HFF-Myc (cell line): Measurements from ENCODE around the gene ING5.

ENCODE experiments used
- DNase-seq: peaks from one replicate; pipeline ENCODE4 v3.0.0-alpha.2; 2011; ENCODE audit warnings: low read depth; ENCODE audit errors: extremely low read depth
- H3K4me3 ChIP-seq: replicated peaks from 2 replicates; pipeline ENCODE4 v1.5.1; 2011; ENCODE audit warnings: low read depth, mild to moderate bottlenecking, control low read depth, low read length
- TF ChIP-seq, protein P1 (sequence below): IDR thresholded peaks from 2 replicates; pipeline ENCODE4 v1.5.1; 2012; ENCODE audit warnings: mild to moderate bottlenecking, low read depth, low read length, control low read depth; ENCODE audit errors: missing control alignments

Gene ING5

DNA sequence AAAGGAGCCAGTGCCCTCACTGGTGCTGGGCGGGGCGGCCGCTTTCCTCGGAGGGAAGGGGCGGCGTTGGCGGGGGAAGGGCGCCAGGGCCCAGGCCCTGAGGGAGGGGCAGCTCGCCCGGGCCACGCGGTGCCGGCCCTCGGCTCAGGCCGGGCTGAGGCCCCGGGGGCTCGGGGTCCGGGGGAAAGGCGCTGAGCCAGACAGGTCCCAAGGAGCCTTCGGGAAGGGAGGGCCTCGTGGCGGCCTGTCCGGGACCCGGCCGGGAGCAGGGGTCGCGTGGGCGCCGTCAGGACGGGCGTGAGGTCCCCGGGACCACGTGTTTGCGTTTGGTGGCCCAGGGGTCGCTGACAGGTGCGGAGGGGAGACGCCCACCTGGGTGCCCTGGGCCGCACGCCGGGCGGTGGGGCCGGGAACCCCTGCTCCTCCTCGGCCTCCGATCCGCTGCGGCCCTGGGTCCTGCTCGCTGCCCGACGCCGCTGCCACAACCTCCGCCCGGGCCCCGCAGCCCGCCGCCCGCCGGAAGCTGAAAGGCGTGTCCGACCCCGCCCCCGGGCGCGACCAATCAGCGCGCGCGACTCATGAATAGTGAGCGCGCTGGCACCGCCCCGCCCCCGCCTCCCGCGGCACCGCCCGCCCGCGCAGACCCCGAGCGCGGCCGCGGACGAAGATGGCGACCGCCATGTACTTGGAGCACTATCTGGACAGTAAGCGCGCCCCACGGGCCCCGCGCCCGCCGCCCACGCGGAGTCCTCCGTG, at the start of gene ING5:
ING5 (plus strand) TSS at position 641 of the 756 bp plus-strand sequence; CDS start at position 668, 27 bp downstream.
- no peak for DNase-seq
- peak within 1 kb of the TSS; percentile 56 for H3K4me3 ChIP-seq
- TF ChIP-seq, protein P1, sequence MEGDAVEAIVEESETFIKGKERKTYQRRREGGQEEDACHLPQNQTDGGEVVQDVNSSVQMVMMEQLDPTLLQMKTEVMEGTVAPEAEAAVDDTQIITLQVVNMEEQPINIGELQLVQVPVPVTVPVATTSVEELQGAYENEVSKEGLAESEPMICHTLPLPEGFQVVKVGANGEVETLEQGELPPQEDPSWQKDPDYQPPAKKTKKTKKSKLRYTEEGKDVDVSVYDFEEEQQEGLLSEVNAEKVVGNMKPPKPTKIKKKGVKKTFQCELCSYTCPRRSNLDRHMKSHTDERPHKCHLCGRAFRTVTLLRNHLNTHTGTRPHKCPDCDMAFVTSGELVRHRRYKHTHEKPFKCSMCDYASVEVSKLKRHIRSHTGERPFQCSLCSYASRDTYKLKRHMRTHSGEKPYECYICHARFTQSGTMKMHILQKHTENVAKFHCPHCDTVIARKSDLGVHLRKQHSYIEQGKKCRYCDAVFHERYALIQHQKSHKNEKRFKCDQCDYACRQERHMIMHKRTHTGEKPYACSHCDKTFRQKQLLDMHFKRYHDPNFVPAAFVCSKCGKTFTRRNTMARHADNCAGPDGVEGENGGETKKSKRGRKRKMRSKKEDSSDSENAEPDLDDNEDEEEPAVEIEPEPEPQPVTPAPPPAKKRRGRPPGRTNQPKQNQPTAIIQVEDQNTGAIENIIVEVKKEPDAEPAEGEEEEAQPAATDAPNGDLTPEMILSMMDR = no peak

DNA sequence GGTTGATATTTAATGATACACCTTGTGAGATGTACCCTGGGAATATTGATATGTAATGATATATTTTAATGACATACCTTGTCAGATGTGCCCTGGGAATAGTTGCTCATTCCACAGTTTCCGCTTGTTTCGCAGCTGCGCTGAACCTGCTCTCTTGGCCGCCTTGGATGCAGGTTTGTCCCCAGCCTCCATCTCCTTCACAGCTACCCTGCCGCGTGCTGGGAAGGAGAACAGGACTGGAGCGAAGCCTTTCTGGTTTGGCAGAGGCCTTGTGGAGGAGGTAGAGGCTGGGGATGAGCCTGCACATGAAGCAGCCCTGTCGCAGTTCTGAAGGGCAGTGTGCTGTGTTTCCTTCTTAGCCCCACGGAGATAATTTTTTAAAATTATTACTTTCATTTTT, 49.7 kb upstream of the ING5 start:
- TF ChIP-seq, protein P1 = no peak
- DNase-seq = no peak
- no peak overlapping the region for H3K4me3 ChIP-seq

DNA sequence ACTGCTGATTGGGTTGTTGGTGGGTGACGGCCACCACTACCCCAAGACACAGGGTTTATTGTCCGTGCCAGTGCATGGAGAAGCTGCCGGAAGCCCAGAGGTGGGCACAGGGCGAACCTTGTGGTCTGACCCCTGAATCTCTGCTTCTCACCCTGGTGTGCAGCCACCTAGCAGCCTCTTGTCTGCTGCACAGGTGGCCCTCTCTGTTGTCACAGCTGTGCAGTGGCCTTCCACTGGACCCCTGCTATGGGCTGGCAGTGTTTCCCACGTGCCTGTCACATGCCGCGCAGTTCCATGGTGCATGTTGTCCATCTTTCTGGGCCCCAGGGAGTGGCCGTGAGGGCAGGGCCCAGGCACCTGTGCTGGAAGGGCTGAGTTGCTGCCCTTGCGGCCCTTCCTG, 49.1 kb upstream of the ING5 start:
- no peak overlapping the region for H3K4me3 ChIP-seq
- TF ChIP-seq, protein P1 = no peak
- no peak for DNase-seq

- no peak overlapping the region for H3K4me3 ChIP-seq
- TF ChIP-seq, protein P1 = no peak
- no peak for DNase-seq
These were observed 48.6 kb upstream of the ING5 start for GRCh38 chr2:241653210-241653750.

DNA sequence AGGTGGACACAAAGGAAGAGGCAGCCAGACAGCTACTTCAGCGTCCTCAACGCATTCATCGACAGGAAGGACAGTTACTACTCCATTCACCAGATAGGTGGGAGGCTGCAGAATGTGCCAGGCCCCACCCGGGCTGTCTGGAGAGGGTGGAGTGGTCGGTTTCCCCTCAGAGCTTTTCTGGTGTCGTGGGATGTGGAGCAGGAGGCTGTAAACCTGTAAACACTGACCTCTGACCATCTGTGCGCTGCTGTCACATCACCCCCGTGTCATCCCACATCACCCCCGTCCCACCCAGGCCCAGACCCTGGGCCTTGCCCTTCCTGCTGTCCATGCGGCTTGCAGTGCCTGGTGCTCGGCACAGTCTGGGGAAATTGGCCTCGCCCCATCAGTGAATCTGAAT, 47.3 kb upstream of the ING5 start:
- TF ChIP-seq, protein P1 = no peak
- no peak overlapping the region for H3K4me3 ChIP-seq
- no peak for DNase-seq

DNA sequence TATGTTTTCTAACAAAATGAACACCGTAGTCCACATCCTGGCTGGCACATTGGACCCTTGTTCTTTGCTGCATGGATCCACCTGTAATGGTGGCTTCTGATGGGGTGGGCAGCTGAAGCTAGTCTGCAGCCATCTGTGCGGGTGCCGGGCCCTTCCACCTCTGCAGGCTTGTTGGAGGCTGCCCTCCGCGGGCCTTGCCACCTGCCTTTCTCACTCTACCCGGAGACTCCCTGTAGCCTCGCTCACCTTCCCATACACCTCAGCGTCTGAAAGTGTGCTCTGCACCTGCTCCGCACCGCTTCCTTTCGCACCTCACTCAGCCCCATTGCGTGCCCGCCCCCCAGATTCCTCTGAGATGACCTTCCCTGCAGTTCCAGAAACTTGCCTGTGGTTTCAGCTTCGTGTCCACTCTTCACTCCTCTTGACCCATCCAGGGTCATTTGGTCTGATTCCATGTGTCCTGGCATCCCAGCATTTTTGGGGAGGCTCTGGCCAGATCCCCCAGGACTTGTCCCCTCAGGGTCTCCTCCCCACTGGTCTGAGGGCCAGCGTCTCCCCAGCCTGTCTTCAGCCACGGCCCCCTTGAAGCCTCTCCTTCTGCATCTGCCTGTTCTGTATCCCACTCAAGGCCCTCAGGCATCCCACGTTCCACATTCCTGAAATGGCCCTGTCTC, 46.2 kb upstream of the ING5 start:
- no peak for DNase-seq
- TF ChIP-seq, protein P1 = no peak
- no peak overlapping the region for H3K4me3 ChIP-seq
